Gastroesophageal sphincter (tissue), 4 donors: Measurements from ENCODE around the gene OR2A5. TPM values are rescaled to one million over a fixed set of nuclear protein-coding genes. Genes with fewer than 3 reads are reported as not detected.

Source experiments
- ATAC-seq: fragments of 150-250 bp; one replicate; pipeline ENCODE4 v1.9.1; 2016; ENCODE audit warnings: mild to moderate bottlenecking, moderate library complexity
- H3K27ac ChIP-seq, 4 donors: fragments of 200-600 bp; sonication (generic) in 3 of 4; 1 replicate in 3 of 4; 2 replicates in 1 of 4; pipeline ENCODE4 v1.5.1; 2016 to 2019
- H3K27me3 ChIP-seq: fragments of 200-600 bp; sonication (generic); one replicate; pipeline ENCODE4 v1.5.1; 2019
- H3K36me3 ChIP-seq, 2 donors: fragments of 200-600 bp; sonication (generic); one replicate each; pipeline ENCODE4 v1.5.1; 2019; ENCODE audit warnings: control low read depth in 1 of 2
- H3K4me1 ChIP-seq, 3 donors: fragments of 200-600 bp; sonication (generic); 1 replicate in 2 of 3; 2 replicates in 1 of 3; pipeline ENCODE4 v1.5.1; 2016 to 2019; ENCODE audit warnings: control low read depth in 2 of 3
- H3K4me3 ChIP-seq, 2 donors: fragments of 200-600 bp; sonication (generic); one replicate each; pipeline ENCODE4 v1.5.1; 2019; ENCODE audit warnings: mild to moderate bottlenecking in 1 of 2, moderate library complexity in 1 of 2
- H3K9me3 ChIP-seq, 3 donors: fragments of 200-600 bp; sonication (generic); one replicate each; pipeline ENCODE4 v1.5.1; 2017 to 2019; ENCODE audit warnings: control low read depth in 2 of 3
- EP300 ChIP-seq: sonication (generic); formaldehyde crosslinking; IDR thresholded peaks from one replicate; pipeline ENCODE4 v1.6.1; 2017; ENCODE audit warnings: antibody characterized with exemption, mild to moderate bottlenecking
- POLR2A ChIP-seq, 2 donors: fragments of 450-650 bp; IDR thresholded peaks; one replicate each; pipeline ENCODE4 v1.6.1; 2017; ENCODE audit warnings: antibody characterized with exemption in 2 of 2, mild to moderate bottlenecking in 2 of 2, moderate library complexity in 1 of 2
- POLR2AphosphoS5 ChIP-seq: sonication (generic); formaldehyde crosslinking; IDR thresholded peaks from one replicate; pipeline ENCODE4 v1.6.1; 2017; ENCODE audit warnings: antibody characterized with exemption
- WGBS, 2 donors: methylation state at CpG; one replicate each; pipeline ENCODE4 v1.1.5; 2018; ENCODE audit warnings: low coverage in 1 of 2; 5-methylcytosine and 5-hydroxymethylcytosine counted together
- total RNA-seq, 4 donors: library from RNA; depleted of rRNA; stranded (reverse); fragments of >200 nt; gene quantifications; one replicate each; pipeline ENCODE4 v1.1.0, GENCODE V29; 2016
- TF ChIP-seq, protein P1 (sequence below), 4 experiments: fragments of 200-600 bp in 2 of 4; fragments of 450-650 bp in 2 of 4; sonication (generic) in 1 of 4; IDR thresholded peaks; one replicate each; pipeline ENCODE4 v1.5.1; 2017 to 2019; ENCODE audit warnings: antibody characterized with exemption in 4 of 4, mild to moderate bottlenecking in 2 of 4, moderate library complexity in 2 of 4

The OR2A5 gene
- total RNA-seq, 4 donors from 2014 or later, result not detected

DNA sequence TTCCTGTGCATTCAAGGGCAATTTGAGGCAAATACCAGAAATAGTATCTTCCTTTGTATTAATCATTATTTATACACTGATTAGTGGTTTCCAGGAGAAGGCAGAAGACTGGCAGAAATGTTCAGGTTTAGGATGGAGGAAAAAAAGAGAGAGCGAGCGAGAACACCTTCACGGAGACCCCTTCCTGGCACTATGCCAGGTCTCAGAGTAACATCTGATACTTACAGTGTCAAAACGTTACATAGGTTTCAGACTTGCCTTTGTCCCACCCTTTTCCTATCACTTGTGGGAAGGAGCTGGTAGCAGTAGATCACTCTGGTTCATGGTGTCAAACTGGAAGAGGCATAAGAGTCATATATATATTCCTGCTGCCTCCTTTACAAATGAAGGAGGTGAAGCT, 38.0 kb downstream of the OR2A5 start:
- Histone ChIP-seq H3K4me1 (no peaks in the 10 kb centered on the region), H3K36me3 (no peaks in the 10 kb centered on the region), H3K9me3 (peaks cover 0 to 8% (median 0%) of the 10 kb centered on the region in 3 donors), H3K27me3 (no peaks in the 10 kb centered on the region), H3K27ac (no peak overlapping the region), H3K4me3 (no peak overlapping the region)
- WGBS, 2 donors, result 47 to 49% methylated on average over 4 of the region's 4 CpGs
- no peak for ATAC-seq
- TF ChIP-seq, protein P1, sequence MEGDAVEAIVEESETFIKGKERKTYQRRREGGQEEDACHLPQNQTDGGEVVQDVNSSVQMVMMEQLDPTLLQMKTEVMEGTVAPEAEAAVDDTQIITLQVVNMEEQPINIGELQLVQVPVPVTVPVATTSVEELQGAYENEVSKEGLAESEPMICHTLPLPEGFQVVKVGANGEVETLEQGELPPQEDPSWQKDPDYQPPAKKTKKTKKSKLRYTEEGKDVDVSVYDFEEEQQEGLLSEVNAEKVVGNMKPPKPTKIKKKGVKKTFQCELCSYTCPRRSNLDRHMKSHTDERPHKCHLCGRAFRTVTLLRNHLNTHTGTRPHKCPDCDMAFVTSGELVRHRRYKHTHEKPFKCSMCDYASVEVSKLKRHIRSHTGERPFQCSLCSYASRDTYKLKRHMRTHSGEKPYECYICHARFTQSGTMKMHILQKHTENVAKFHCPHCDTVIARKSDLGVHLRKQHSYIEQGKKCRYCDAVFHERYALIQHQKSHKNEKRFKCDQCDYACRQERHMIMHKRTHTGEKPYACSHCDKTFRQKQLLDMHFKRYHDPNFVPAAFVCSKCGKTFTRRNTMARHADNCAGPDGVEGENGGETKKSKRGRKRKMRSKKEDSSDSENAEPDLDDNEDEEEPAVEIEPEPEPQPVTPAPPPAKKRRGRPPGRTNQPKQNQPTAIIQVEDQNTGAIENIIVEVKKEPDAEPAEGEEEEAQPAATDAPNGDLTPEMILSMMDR (IDR thresholded peaks at IDR 0.05), result no peak
- TF ChIP-seq POLR2AphosphoS5 (no peak), POLR2A (IDR thresholded peaks at IDR 0.05) (no peak), EP300 (no peak)

DNA sequence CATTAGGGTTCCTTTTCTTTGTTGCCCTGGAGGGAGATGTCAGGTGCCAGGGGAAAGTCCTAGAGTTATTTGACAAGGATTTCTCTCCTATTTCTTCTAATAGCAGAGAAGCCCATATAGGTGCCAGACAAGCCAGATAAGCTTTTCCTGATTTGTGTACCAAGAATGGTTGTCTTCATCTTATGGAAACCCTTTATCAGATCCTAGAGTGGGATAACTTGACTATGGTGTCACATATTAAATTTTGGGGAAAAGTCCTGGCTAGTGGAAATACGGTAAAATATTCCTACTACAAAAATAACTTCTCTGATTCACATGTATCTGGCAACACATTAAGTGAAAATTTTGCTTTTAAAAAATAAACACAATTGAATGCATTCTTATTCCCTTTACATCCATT, 38.5 kb downstream of the OR2A5 start:
- Histone ChIP-seq H3K36me3 (no peaks in the 10 kb centered on the region), H3K9me3 (peaks cover 0 to 8% (median 0%) of the 10 kb centered on the region in 3 donors), H3K27ac (no peak overlapping the region), H3K27me3 (no peaks in the 10 kb centered on the region), H3K4me1 (no peaks in the 10 kb centered on the region), H3K4me3 (no peak overlapping the region)
- TF ChIP-seq POLR2AphosphoS5 (no peak), POLR2A (IDR thresholded peaks at IDR 0.05) (no peak), EP300 (no peak)
- TF ChIP-seq, protein P1 (IDR thresholded peaks at IDR 0.05), result no peak
- no peak for ATAC-seq
- WGBS, 2 donors, result 62 to 67% methylated on average over 1 of the region's 1 CpG

DNA sequence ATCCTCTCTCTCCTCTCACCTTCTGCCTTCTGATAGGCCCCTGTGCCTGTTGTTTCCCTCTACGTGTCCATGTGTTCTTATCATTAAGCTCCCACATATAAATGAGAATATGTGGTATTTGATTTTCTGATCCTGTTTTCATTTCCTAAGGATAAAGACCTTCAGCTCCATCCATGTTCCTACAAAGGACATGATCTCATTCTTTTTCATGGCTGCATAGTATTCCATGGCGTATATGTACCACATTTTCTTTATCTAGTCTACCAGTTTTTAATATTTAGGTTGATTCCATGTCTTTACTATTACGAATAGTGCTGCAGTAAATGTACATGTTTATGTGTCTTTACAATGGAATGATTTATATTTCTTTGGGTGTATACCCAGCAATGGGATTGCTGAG, 41.9 kb downstream of the OR2A5 start:
- Histone ChIP-seq H3K27ac (no peak overlapping the region), H3K36me3 (no peaks in the 10 kb centered on the region), H3K4me3 (no peak overlapping the region), H3K4me1 (no peaks in the 10 kb centered on the region), H3K9me3 (peaks cover 0 to 8% (median 0%) of the 10 kb centered on the region in 3 donors), H3K27me3 (no peaks in the 10 kb centered on the region)
- no peak for ATAC-seq
- WGBS, 2 donors, result 69 to 85% methylated on average over 3 of the region's 3 CpGs
- no peak for TF ChIP-seq EP300

DNA sequence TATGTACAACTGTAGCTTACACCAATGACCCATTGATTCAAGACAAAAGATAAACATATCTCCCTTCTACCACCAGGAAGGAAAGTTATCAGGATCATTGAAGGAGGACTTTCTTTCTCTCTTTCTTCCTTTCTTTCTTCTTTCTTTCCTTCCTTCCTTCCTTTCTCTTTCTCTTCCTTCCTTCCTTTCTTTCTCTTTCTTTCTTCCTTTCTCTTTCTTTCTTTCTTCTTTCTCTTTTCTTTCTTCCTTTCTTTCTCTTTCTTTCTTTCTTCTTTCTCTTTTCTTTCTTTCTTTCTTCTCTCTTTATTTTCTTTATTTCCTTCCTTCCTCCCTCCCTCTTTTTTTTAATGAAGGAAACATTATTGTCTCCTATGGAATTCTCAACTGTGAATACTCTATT, 50.0 kb downstream of the OR2A5 start:
- Histone ChIP-seq H3K4me1 (no peaks in the 10 kb centered on the region), H3K9me3 (no peaks in the 10 kb centered on the region), H3K27ac (no peak overlapping the region), H3K27me3 (no peaks in the 10 kb centered on the region), H3K4me3 (no peak overlapping the region), H3K36me3 (no peaks in the 10 kb centered on the region)
- TF ChIP-seq POLR2AphosphoS5 (no peak), EP300 (no peak)
- no peak for ATAC-seq

DNA sequence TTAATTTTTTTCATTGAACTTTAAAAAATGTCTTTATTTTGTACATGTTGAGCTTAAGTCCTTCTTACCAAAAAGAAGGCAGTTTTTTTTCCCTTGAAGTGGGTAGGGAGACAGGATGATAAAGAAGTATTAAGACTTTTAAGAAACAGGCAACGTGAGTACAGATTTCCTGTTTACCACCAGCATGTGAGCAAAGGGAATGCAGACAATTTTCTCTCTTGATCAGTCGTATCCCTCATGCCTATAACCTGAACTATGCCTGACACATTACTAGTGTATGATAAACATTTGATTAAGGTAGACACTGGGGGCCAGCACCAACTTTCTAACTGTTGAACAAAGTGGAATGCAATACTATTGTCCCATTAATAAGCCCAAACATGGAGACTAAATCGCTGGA, 51.9 kb downstream of the OR2A5 start:
- no peaks in the 10 kb centered on the region for H3K4me1 ChIP-seq
- no peaks in the 10 kb centered on the region for H3K27me3 ChIP-seq
- H3K9me3 ChIP-seq, result no peaks in the 10 kb centered on the region
- WGBS, 2 donors, result 40 to 55% methylated on average over 3 of the region's 3 CpGs
- ATAC-seq, result no peak
- no peak overlapping the region for H3K4me3 ChIP-seq
- no peak for TF ChIP-seq POLR2A (IDR thresholded peaks at IDR 0.05)
- TF ChIP-seq, protein P1 (IDR thresholded peaks at IDR 0.05), result no peak
- TF ChIP-seq EP300, result no peak
- no peak for TF ChIP-seq POLR2AphosphoS5
- H3K27ac ChIP-seq, result no peak overlapping the region
- H3K36me3 ChIP-seq, result no peaks in the 10 kb centered on the region

DNA sequence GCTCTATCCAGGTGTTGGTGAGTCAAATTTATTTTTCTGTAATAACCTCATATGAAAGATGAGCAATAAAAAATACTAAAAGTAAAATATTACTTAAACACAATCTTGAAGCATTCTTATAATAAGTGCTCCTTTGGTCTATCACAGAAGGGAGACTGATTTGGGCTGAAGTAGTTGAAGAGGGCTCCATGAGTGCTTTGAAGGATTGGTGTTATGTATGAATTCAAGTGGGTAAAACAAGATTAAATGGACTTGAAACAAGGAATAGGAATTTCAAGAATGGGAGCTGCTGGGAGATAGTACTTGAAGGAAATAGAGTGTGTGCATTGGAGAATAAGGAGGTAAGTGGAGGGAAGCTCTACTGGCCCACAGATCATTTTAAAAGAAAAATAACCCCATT, 53.3 kb downstream of the OR2A5 start:
- Histone ChIP-seq H3K27ac (no peak overlapping the region), H3K27me3 (no peaks in the 10 kb centered on the region), H3K4me1 (no peaks in the 10 kb centered on the region), H3K9me3 (no peaks in the 10 kb centered on the region), H3K36me3 (no peaks in the 10 kb centered on the region), H3K4me3 (no peak overlapping the region)
- ATAC-seq, result no peak
- TF ChIP-seq, protein P1 (IDR thresholded peaks at IDR 0.05), result no peak
- TF ChIP-seq POLR2AphosphoS5, result no peak
- TF ChIP-seq POLR2A (IDR thresholded peaks at IDR 0.05), result no peak
- TF ChIP-seq EP300, result no peak
